Esophagus squamous epithelium (tissue), 5 donors: Measurements from ENCODE around the gene COX8A. TPM values are rescaled to one million over a fixed set of nuclear protein-coding genes. Genes with fewer than 3 reads are reported as not detected.

Source experiments
- DNase-seq: peaks from one replicate; lab custom pipeline; 2025; lab: John Stamatoyannopoulos, UW
- H3K27ac ChIP-seq, 4 donors: fragments of 200-600 bp; sonication (generic); one replicate each; pipeline ENCODE4 v1.5.1; 2016 to 2019; ENCODE audit warnings: mild to moderate bottlenecking in 1 of 4
- H3K27me3 ChIP-seq, 4 donors: fragments of 200-600 bp; sonication (generic); 1 replicate in 3 of 4; 2 replicates in 1 of 4; pipeline versions ENCODE4 v1.5.1 to v1.6.0; 2017 to 2021; ENCODE audit warnings: antibody characterized with exemption in 1 of 4
- H3K36me3 ChIP-seq, 3 donors: fragments of 200-600 bp; sonication (generic); one replicate each; pipeline ENCODE4 v1.5.1; 2016 to 2019
- H3K4me1 ChIP-seq, 3 donors: fragments of 200-600 bp; sonication (generic); one replicate each; pipeline ENCODE4 v1.5.1; 2017 to 2019
- H3K4me3 ChIP-seq, 4 donors: fragments of 200-600 bp; sonication (generic); 1 replicate in 3 of 4; 2 replicates in 1 of 4; pipeline ENCODE4 v1.5.1; 2016 to 2019; ENCODE audit warnings: mild to moderate bottlenecking in 2 of 4, moderate library complexity in 1 of 4
- H3K9me3 ChIP-seq, 3 donors: fragments of 200-600 bp; sonication (generic); one replicate each; pipeline ENCODE4 v1.5.1; 2016 to 2019
- CTCF ChIP-seq, 6 experiments: fragments of 450-650 bp in 4 of 6; fragments of 200-600 bp in 2 of 6; sonication (generic) in 2 of 6; IDR thresholded peaks; one replicate each; pipeline ENCODE4 v1.5.1; 2016 to 2019; ENCODE audit warnings: antibody characterized with exemption in 6 of 6, mild to moderate bottlenecking in 4 of 6, moderate library complexity in 4 of 6
- POLR2A ChIP-seq, 4 donors: fragments of 450-650 bp; IDR thresholded peaks; one replicate each; pipeline ENCODE4 v1.6.1; 2017; ENCODE audit warnings: antibody characterized with exemption in 4 of 4, mild to moderate bottlenecking in 4 of 4, moderate library complexity in 3 of 4
- WGBS, 2 donors: methylation state at CpG; one replicate each; pipeline ENCODE4 v1.1.5; 2018; 5-methylcytosine and 5-hydroxymethylcytosine counted together
- intact Hi-C: fragments of 100-400 bp; cut with DNase I; formaldehyde crosslinking; loops from one replicate; pipeline ENCODE4 v1.15.0; 2022
- small RNA-seq, 4 donors: library from RNA; depleted of rRNA; stranded (forward); fragments of <200 nt; gene quantifications; one replicate each; pipeline ENCODE3, GENCODE V24; 2016
- total RNA-seq, 4 donors: library from RNA; depleted of rRNA; stranded (reverse); fragments of >200 nt; gene quantifications; one replicate each; pipeline ENCODE4 v1.1.0, GENCODE V29; 2016
- donor health status: DM: yes; HTN: yes; CAD: no.

Gene COX8A
- total RNA-seq, 4 donors from 2014 or later = 417 to 745 (median 637) TPM

- H3K27ac ChIP-seq = no peak overlapping the region
- peaks cover 5 to 24% (median 6%) of the 10 kb centered on the region in 3 donors for H3K4me1 ChIP-seq
- H3K9me3 ChIP-seq = no peaks in the 10 kb centered on the region
- DNase-seq = no peak
- TF ChIP-seq CTCF (IDR thresholded peaks at IDR 0.05) = no peak
- TF ChIP-seq POLR2A (IDR thresholded peaks at IDR 0.05) = no peak
- 60 to 79% methylated on average over 3 to 4 of the region's 4 CpGs for WGBS, 2 donors
- no peak overlapping the region for H3K4me3 ChIP-seq
- H3K36me3 ChIP-seq = no peaks in the 10 kb centered on the region
- intact Hi-C loops = no loop called here
- peaks cover 0 to 31% (median 0%) of the 10 kb centered on the region in 4 donors for H3K27me3 ChIP-seq
These were observed 50.8 kb downstream of the COX8A start for GRCh38 chr11:64025205-64025604.

Small RNAs within 50 kb of the gene (small RNA-seq; reads per million reads assigned to genes)
- gene RNU6-45P = 0 to 0.35 (median 0.07) reads per million in 4 donors

Other genes starting within 250 kb of the COX8A start
- gene ZFTA, start 205.8 kb upstream of the COX8A start, total RNA-seq = 10 to 100 TPM in 1 of 4 donors, 1 to 10 TPM in 3; 2.9 to 12.0 (median 4.6) TPM
- gene SPINDOC, start 161.2 kb upstream of the COX8A start, total RNA-seq = 1 to 10 TPM; 3.4 to 8.8 (median 6.1) TPM
- gene MARK2, start 135.5 kb upstream of the COX8A start, total RNA-seq = 10 to 100 TPM; 47.0 to 91.0 (median 62.2) TPM
- under 1 TPM in 3 of 4 donors, not detected in 1; 0.19 to 0.49 (median 0.22) TPM for gene RCOR2, start 57.5 kb upstream of the COX8A start, total RNA-seq
- gene NAA40, start 35.6 kb upstream of the COX8A start, total RNA-seq = 10 to 100 TPM in 3 of 4 donors, 1 to 10 TPM in 1; 9.8 to 13.2 (median 11.2) TPM
- gene OTUB1, start 11.8 kb downstream of the COX8A start, total RNA-seq = 10 to 100 TPM; 82.0 to 97.3 (median 89.7) TPM
- under 1 TPM in 3 of 4 donors, not detected in 1; 0.06 to 0.19 (median 0.08) TPM for gene FLRT1, start 61.3 kb downstream of the COX8A start, total RNA-seq
- gene MACROD1, start 191.5 kb downstream of the COX8A start, total RNA-seq = 10 to 100 TPM; 10.4 to 31.5 (median 19.5) TPM
- 100 to 1,000 TPM in 2 of 4 donors, 10 to 100 TPM in 2; 81.6 to 116 (median 104) TPM for gene STIP1, start 211.6 kb downstream of the COX8A start, total RNA-seq
- 10 to 100 TPM in 2 of 4 donors, 1 to 10 TPM in 2; 3.8 to 16.9 (median 10.6) TPM for gene FERMT3, start 232.1 kb downstream of the COX8A start, total RNA-seq